H1 (cell line): ENCODE data around the gene TTYH2. TPM values are rescaled to one million over a fixed set of nuclear protein-coding genes. Genes with fewer than 3 reads are reported as not detected.

Experiments used
- ASH2L ChIP-seq: fragments of 200-600, 300-600 bp; sonication (generic); IDR thresholded peaks from one replicate; pipeline ENCODE4 v1.7.1; 2017; ENCODE audit warnings: low read length
- BRCA1 ChIP-seq: IDR thresholded peaks from 2 replicates; pipeline ENCODE4 v1.6.1; 2012; ENCODE audit warnings: low read depth, low read length, improper control_type of control experiment
- CBX5 ChIP-seq: fragments of 300-800, 300-1000 bp; sonication (generic); IDR thresholded peaks from 2 replicates; pipeline ENCODE4 v1.7.1; 2016; ENCODE audit warnings: antibody characterized with exemption, low read length, low read depth
- CEBPB ChIP-seq: IDR thresholded peaks from 2 replicates; pipeline ENCODE4 v1.6.1; 2012; ENCODE audit warnings: low read depth, low read length
- CHD1 ChIP-seq: IDR thresholded peaks from 2 replicates; pipeline ENCODE4 v1.6.1; 2012; ENCODE audit warnings: low read depth, low read length, improper control_type of control experiment
- CHD2 ChIP-seq: IDR thresholded peaks from 2 replicates; pipeline ENCODE4 v1.6.1; 2012; ENCODE audit warnings: low read length, improper control_type of control experiment
- CREB1 ChIP-seq: IDR thresholded peaks from 2 replicates; pipeline ENCODE4 v1.6.1; 2012; ENCODE audit warnings: inconsistent platforms
- EGR1 ChIP-seq: IDR thresholded peaks from 2 replicates; pipeline ENCODE4 v1.6.1; 2011; ENCODE audit warnings: low read depth, low read length, borderline replicate concordance
- FOSL1 ChIP-seq: IDR thresholded peaks from 2 replicates; pipeline ENCODE4 v1.6.1; 2011; ENCODE audit warnings: mild to moderate bottlenecking, low read depth, low read length, moderate library complexity; ENCODE audit not compliant: insufficient read depth
- MAFK ChIP-seq: IDR thresholded peaks from 2 replicates; pipeline ENCODE4 v1.6.1; 2012; ENCODE audit warnings: low read depth, mild to moderate bottlenecking, improper control_type of control experiment, low read length
- NRF1 ChIP-seq: IDR thresholded peaks from 2 replicates; pipeline ENCODE4 v1.6.1; 2011; ENCODE audit warnings: mild to moderate bottlenecking, low read depth, low read length, improper control_type of control experiment
- POLR2AphosphoS5 ChIP-seq: IDR thresholded peaks from 2 replicates; pipeline ENCODE4 v1.6.1; 2011; ENCODE audit warnings: low read depth, low read length
- SIN3A ChIP-seq, 2 experiments: IDR thresholded peaks in 1 of 2; conservative IDR thresholded peaks in 1 of 2; 2 replicates each; pipeline ENCODE4 v1.6.1; 2011 to 2012; ENCODE audit warnings: low read length in 2 of 2, improper control_type of control experiment in 1 of 2, low read depth in 1 of 2, mild to moderate bottlenecking in 1 of 2
- SP2 ChIP-seq: IDR thresholded peaks from 2 replicates; pipeline ENCODE4 v1.6.1; 2012; ENCODE audit warnings: mild to moderate bottlenecking, low read length, inconsistent platforms
- SP4 ChIP-seq: IDR thresholded peaks from 2 replicates; pipeline ENCODE4 v1.6.1; 2012; ENCODE audit warnings: low read length, inconsistent platforms
- SRF ChIP-seq: IDR thresholded peaks from 2 replicates; pipeline ENCODE4 v1.6.1; 2011; ENCODE audit warnings: mild to moderate bottlenecking, low read depth, low read length, moderate library complexity
- SUZ12 ChIP-seq: fragments of 200-600 bp; sonication (generic); IDR thresholded peaks from 2 replicates; pipeline ENCODE4 v1.6.1; 2012; ENCODE audit warnings: mild to moderate bottlenecking, inconsistent platforms, low read length, moderate library complexity, mixed read lengths
- TAF7 ChIP-seq: optimal IDR thresholded peaks from 2 replicates; pipeline ENCODE3; 2011; ENCODE audit warnings: low read depth, mild to moderate bottlenecking, inconsistent platforms, low read length, moderate library complexity, borderline replicate concordance
- TBP ChIP-seq: IDR thresholded peaks from 2 replicates; pipeline ENCODE4 v1.6.1; 2011; ENCODE audit warnings: low read depth, low read length, improper control_type of control experiment
- TEAD4 ChIP-seq: IDR thresholded peaks from 2 replicates; pipeline ENCODE4 v1.6.1; 2012; ENCODE audit warnings: low read depth, low read length, inconsistent platforms, mixed read lengths
- polyA plus RNA-seq, 7 experiments: library from polyadenylated mRNA; depleted of rRNA in 3 of 7; stranded (reverse) in 5 of 7; unstranded in 2 of 7; fragments of >200 nt in 5 of 7; fragments of 200-250 nt in 2 of 7; gene quantifications; 1 replicate in 5 of 7; 2 replicates in 1 of 7; 4 replicates in 1 of 7; pipeline versions ENCODE4 v1.2.1 to v1.2.3, GENCODE V29; 2011 to 2013; ENCODE audit warnings: missing spikeins in 2 of 7, mixed read lengths in 2 of 7
- total RNA-seq: library from RNA; stranded (reverse); fragmentation: NEBNext Ultra II Directional; extraction: Animal tissue kit (Norgen Biotek cat#: 25700); gene quantifications from 2 replicates; pipeline ENCODE4 v1.2.1, GENCODE V29; 2021
- TF ChIP-seq, protein P1 (sequence below): IDR thresholded peaks from 2 replicates; pipeline ENCODE4 v1.6.1; 2012; ENCODE audit warnings: low read length, inconsistent platforms
- TF ChIP-seq, protein P2 (sequence below), 3 experiments: IDR thresholded peaks; 1 replicate in 2 of 3; 2 replicates in 1 of 3; pipeline versions ENCODE4 v1.5.1 to v1.6.1; 2011; ENCODE audit warnings: low read length in 3 of 3, mild to moderate bottlenecking in 3 of 3, inconsistent platforms in 2 of 3, low read depth in 1 of 3, moderate library complexity in 1 of 3; ENCODE audit not compliant: insufficient read depth in 1 of 3; ENCODE audit errors: control extremely low read depth in 1 of 3

The TTYH2 gene
- total and polyA plus RNA-seq, 2 of the 8 experiments (the other 6 are each of a cell fraction or from before 2014, with no cell fraction given), result 3.2 to 9.2 TPM

DNA sequence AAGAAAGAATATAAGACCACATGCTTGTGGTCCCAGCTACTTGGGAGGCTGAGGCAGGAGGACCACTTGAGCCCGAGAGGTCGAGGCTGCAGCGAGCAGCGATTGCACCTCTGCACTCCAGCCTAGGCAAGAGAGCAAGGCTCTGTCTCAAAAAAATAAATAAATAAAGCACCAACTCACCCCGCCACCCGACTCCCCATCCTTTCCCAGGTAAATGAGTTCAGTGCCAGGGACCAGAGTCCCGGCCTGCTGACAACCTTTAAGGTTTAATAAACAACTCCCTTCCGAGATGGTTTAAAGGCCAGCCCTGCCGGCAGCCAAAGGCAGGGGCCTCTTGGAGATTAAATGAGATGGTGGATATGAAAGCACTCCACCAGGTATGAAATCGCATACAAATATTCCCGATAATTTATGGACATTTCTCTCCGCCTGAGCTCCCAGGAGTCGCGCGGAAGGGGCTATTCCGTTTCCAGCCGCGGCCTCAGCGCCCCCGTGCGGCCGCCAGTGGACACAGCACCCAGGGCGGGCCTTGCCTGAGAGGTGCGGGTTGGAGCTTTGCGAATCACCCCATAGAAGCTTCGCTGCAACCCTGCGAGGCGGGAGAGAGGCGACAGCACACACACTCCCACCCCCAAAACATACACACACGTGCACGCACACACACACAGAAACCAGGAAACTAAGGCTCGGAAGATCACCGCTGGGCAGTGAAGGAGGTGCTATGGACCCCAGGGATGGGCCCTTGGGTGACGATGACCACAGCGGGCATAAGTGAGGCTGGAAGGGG, 13.9 kb upstream of the TTYH2 start (continued):
- TF ChIP-seq CBX5 (no peak), CHD1 (no peak), TEAD4 (no peak), CREB1 (0 out of 2 replicates have a peak, but pooled peaks have one; percentile 39), SP2 (no peak), TAF7 (no peak), SRF (no peak), NRF1 (no peak), FOSL1 (no peak), CHD2 (no peak), SP4 (0 out of 2 replicates have a peak, but pooled peaks have one; percentile 75), MAFK (no peak), BRCA1 (no peak), SUZ12 (no peak), SIN3A (conservative IDR thresholded peaks at IDR 0.05 in 1 of 2, IDR thresholded peaks at IDR 0.05 in 1 of 2; ENCODE audit: low read depth in 1 of 2, low read length in 2 of 2) (no peak), CEBPB (no peak), ASH2L (peak; percentile 63), POLR2AphosphoS5 (no peak), EGR1 (no peak), TBP (no peak)
- TF ChIP-seq, protein P1, sequence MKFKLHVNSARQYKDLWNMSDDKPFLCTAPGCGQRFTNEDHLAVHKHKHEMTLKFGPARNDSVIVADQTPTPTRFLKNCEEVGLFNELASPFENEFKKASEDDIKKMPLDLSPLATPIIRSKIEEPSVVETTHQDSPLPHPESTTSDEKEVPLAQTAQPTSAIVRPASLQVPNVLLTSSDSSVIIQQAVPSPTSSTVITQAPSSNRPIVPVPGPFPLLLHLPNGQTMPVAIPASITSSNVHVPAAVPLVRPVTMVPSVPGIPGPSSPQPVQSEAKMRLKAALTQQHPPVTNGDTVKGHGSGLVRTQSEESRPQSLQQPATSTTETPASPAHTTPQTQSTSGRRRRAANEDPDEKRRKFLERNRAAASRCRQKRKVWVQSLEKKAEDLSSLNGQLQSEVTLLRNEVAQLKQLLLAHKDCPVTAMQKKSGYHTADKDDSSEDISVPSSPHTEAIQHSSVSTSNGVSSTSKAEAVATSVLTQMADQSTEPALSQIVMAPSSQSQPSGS, result no peak
- TF ChIP-seq, protein P2, sequence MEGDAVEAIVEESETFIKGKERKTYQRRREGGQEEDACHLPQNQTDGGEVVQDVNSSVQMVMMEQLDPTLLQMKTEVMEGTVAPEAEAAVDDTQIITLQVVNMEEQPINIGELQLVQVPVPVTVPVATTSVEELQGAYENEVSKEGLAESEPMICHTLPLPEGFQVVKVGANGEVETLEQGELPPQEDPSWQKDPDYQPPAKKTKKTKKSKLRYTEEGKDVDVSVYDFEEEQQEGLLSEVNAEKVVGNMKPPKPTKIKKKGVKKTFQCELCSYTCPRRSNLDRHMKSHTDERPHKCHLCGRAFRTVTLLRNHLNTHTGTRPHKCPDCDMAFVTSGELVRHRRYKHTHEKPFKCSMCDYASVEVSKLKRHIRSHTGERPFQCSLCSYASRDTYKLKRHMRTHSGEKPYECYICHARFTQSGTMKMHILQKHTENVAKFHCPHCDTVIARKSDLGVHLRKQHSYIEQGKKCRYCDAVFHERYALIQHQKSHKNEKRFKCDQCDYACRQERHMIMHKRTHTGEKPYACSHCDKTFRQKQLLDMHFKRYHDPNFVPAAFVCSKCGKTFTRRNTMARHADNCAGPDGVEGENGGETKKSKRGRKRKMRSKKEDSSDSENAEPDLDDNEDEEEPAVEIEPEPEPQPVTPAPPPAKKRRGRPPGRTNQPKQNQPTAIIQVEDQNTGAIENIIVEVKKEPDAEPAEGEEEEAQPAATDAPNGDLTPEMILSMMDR (IDR thresholded peaks at IDR 0.05; ENCODE audit: control extremely low read depth in 1 of 3, insufficient read depth in 1 of 3, low read depth in 1 of 3, low read length in 3 of 3), result peak; percentile 88 to 97 (median 97)
